GM19035 (cell line): ENCODE results near the gene SUPT6H.

ENCODE experiments used
- ATAC-seq: cut with Tn5 transposase; IDR thresholded peaks from one replicate; pipeline ENCODE4 v1.9.1; 2021; ENCODE audit not compliant: unreplicated experiment

The SUPT6H gene

GRCh38 chr17:28661635-28662526 is at the start of gene SUPT6H, which contains the start of gene SDF2:
SUPT6H (plus strand) TSS chr17:28662205; CDS start chr17:28673402, 11,197 bp downstream.
SDF2 (minus strand) TSS chr17:28661906; CDS start chr17:28661876, 30 bp downstream.
- ATAC-seq: peak; percentile 90

- no peak for ATAC-seq
Observed at GRCh38 chr17:28612531-28612930, 49.5 kb upstream of the SUPT6H start.

- no peak for ATAC-seq
Observed at GRCh38 chr17:28612936-28613872, 48.8 kb upstream of the SUPT6H start.

GRCh38 chr17:28613931-28614381 is 48.0 kb upstream of the SUPT6H start, which contains the start of gene RSKR:
RSKR (minus strand) TSS chr17:28614185; CDS start chr17:28614161, 24 bp downstream.
- no peak for ATAC-seq

GRCh38 chr17:28615260-28615940 is 46.6 kb upstream of the SUPT6H start:
- ATAC-seq: no peak

- no peak for ATAC-seq
Observed at GRCh38 chr17:28616281-28616680, 45.7 kb upstream of the SUPT6H start.

GRCh38 chr17:28618464-28618863 is 43.5 kb upstream of the SUPT6H start:
- no peak for ATAC-seq

GRCh38 chr17:28620010-28620409 is 42.0 kb upstream of the SUPT6H start:
- ATAC-seq: no peak

GRCh38 chr17:28622186-28622585 is 39.8 kb upstream of the SUPT6H start:
- ATAC-seq: no peak

GRCh38 chr17:28623696-28624095 is 38.3 kb upstream of the SUPT6H start:
- no peak for ATAC-seq

- no peak for ATAC-seq
Observed at GRCh38 chr17:28624148-28624547, 37.9 kb upstream of the SUPT6H start.

- no peak for ATAC-seq
Observed at GRCh38 chr17:28626818-28627217, 35.2 kb upstream of the SUPT6H start.

GRCh38 chr17:28634206-28634865 is 27.7 kb upstream of the SUPT6H start:
- no peak for ATAC-seq

GRCh38 chr17:28635506-28635905 is 26.5 kb upstream of the SUPT6H start:
- ATAC-seq: no peak

- no peak for ATAC-seq
Observed at GRCh38 chr17:28641579-28641978, 20.4 kb upstream of the SUPT6H start.

- ATAC-seq: peak; percentile 11
Observed at GRCh38 chr17:28643983-28644786, 17.8 kb upstream of the SUPT6H start.

- peak; percentile 82 for ATAC-seq
Observed at GRCh38 chr17:28644787-28645575, 17.0 kb upstream of the SUPT6H start, which contains the start of gene BLTP2. BLTP2 (minus strand) TSS chr17:28645158; CDS start chr17:28645056, 102 bp downstream.

- no peak for ATAC-seq
Observed at GRCh38 chr17:28645576-28645939, 16.4 kb upstream of the SUPT6H start.
